Psoas muscle (tissue), 8 donors: ENCODE data around the gene NEUROD1. TPM values are rescaled to one million over a fixed set of nuclear protein-coding genes. Genes with fewer than 3 reads are reported as not detected.

Experiments used
- ATAC-seq, 4 donors: fragments of 200-7000 bp; cut with Tn5 transposase; one replicate each; pipeline ENCODE4 v1.9.1; 2020; ENCODE audit warnings: moderate library complexity in 3 of 4, mild to moderate bottlenecking in 2 of 4
- DNase-seq, 2 donors: peaks; one replicate each; pipeline ENCODE4 v3.0.0-alpha.2; 2020
- H3K27ac ChIP-seq: fragments of 200-600 bp; one replicate; pipeline ENCODE4 v1.8.0; 2022
- H3K27me3 ChIP-seq, 3 donors: fragments of 200-600 bp in 1 of 3; one replicate each; pipeline versions ENCODE4 v1.6.1 to v1.8.0; 2013 to 2022; ENCODE audit warnings: low read length in 2 of 3, mild to moderate bottlenecking in 2 of 3, moderate library complexity in 1 of 3; ENCODE audit not compliant: insufficient read depth in 3 of 3
- H3K36me3 ChIP-seq, 2 donors: fragments of 200-600 bp in 1 of 2; one replicate each; pipeline versions ENCODE4 v1.6.1 to v1.8.0; 2013 to 2022; ENCODE audit warnings: low read depth in 1 of 2, mild to moderate bottlenecking in 1 of 2, moderate library complexity in 1 of 2; ENCODE audit not compliant: insufficient read depth in 1 of 2
- H3K4me1 ChIP-seq: fragments of 200-600 bp; one replicate; pipeline ENCODE4 v1.8.0; 2022
- H3K4me3 ChIP-seq: fragments of 200-600 bp; one replicate; pipeline ENCODE4 v1.8.0; 2022; ENCODE audit warnings: mild to moderate bottlenecking
- H3K9me3 ChIP-seq: fragments of 200-600 bp; one replicate; pipeline ENCODE4 v1.8.0; 2022
- WGBS, 3 donors: extraction: QIAGEN DNeasy Blood & Tissue Kit; methylation state at CpG; one replicate each; pipeline versions ENCODE4 v1.1.6 to v1.1.7; 2013; 5-methylcytosine and 5-hydroxymethylcytosine counted together
- intact Hi-C, 2 donors: fragments of 100-400 bp; cut with DNase I; formaldehyde crosslinking; loops; one replicate each; pipeline versions ENCODE4 v1.11.0 to v1.14.2; 2022
- polyA plus RNA-seq, 3 donors: library from polyadenylated mRNA; stranded (reverse); fragments of 200-250 nt; gene quantifications; one replicate each; pipeline ENCODE4 v1.2.3, GENCODE V29; 2013
- total RNA-seq, 4 donors: library from RNA; stranded (reverse); fragmentation: NEBNext Ultra II Directional in 2 of 4; extraction: Animal tissue kit (Norgen Biotek cat#: 25700) in 2 of 4; gene quantifications; one replicate each; pipeline versions ENCODE4 v1.2.1 to v1.2.4, GENCODE V29; 2021 to 2023
- TF ChIP-seq, protein P1 (sequence below): fragments of 200-600 bp; IDR thresholded peaks from one replicate; pipeline ENCODE4 v1.8.0; 2022; ENCODE audit warnings: antibody characterized with exemption
- donor health status: healthy with polysubstance abuse.
- donor health status: DM: no; HTN: no; CAD: no; lungs with moderate emphysema.
- donor health status: Bipolar disorder and iron deficiency.
- donor health status: healthy.
- donor health status: DM: yes; HTN: yes; CAD: no.
- donor health status: DM: no; HTN: no; CAD: no.
- donor health status: DM: no; HTN: no; CAD: no.
- donor health status: DM: yes; HTN: yes; CAD: no.

Gene NEUROD1
- total and polyA plus RNA-seq, 7 donors, result not detected

DNA sequence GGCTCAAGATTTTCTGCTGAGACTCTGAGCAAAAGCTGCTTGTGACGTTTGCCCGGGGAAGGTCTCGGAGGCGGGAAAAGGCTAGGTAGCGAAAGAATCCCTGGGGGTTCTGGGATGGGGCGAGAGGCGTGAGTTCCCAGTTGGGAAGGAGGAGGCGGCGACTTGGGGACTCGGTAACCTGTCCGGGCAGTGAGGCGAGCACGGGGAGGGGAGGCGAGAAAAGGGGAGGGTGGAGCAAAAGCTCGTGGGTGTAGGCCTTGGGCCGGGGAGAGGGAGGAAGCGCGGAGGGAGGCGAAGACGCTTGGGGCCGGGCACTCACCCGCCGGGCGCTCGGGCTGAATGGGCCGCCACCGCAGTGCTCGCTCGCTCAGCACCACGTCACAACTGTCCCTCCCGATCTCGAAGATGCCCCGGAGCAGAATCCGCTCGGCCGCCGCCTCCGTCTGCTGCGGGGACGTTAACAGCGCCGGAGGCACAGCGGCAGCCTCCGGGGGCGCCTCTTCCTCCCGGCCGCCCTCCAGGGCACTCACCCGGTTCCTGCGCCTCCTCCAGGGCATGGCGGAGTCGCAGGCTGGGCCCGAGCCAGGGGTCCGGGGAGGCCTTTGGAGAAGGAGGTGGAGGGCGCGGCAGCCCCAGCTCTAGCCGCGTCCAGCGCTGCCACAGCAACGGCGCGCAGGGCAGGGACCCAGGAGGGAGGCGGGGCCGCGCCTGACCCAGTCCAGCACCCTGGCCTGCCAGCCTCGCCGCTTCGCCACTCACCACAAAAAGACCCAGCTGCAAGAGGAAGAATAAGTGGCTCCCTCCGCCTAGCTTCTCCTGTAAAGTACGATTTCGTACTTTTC is 23.6 kb downstream of the NEUROD1 start, which contains the start of gene CERKL:
Gene CERKL (minus strand): TSS at position 656 of the 842 bp plus-strand sequence. CDS start 99 bp downstream, at position 557.
- ATAC-seq (peak in 3 of 4 donors; percentile 32 to 57 (median 47)), DNase-seq (peak; percentile 17 to 44)
- H3K4me1 ChIP-seq, result no peaks in the 10 kb centered on the region
- H3K36me3 ChIP-seq, result no peaks in the 10 kb centered on the region
- H3K4me3 ChIP-seq, result peak within 1 kb of the TSS; percentile 64
- H3K27ac ChIP-seq, result no peak within 1 kb of the TSS
- 1 to 3% (median 2%) methylated on average over 50 to 70 of the region's 70 CpGs for WGBS, 3 donors
- intact Hi-C loops, result loop anchor here in 1 of 2 donors (5.0 kb wide), 1 partner anchor 1894 kb away; no protein-coding TSS in a partner anchor
- peaks cover 0 to 29% (median 8%) of the 10 kb centered on the region in 3 donors for H3K27me3 ChIP-seq
- H3K9me3 ChIP-seq, result no peaks in the 10 kb centered on the region
- TF ChIP-seq, protein P1, sequence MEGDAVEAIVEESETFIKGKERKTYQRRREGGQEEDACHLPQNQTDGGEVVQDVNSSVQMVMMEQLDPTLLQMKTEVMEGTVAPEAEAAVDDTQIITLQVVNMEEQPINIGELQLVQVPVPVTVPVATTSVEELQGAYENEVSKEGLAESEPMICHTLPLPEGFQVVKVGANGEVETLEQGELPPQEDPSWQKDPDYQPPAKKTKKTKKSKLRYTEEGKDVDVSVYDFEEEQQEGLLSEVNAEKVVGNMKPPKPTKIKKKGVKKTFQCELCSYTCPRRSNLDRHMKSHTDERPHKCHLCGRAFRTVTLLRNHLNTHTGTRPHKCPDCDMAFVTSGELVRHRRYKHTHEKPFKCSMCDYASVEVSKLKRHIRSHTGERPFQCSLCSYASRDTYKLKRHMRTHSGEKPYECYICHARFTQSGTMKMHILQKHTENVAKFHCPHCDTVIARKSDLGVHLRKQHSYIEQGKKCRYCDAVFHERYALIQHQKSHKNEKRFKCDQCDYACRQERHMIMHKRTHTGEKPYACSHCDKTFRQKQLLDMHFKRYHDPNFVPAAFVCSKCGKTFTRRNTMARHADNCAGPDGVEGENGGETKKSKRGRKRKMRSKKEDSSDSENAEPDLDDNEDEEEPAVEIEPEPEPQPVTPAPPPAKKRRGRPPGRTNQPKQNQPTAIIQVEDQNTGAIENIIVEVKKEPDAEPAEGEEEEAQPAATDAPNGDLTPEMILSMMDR, result no peak

DNA sequence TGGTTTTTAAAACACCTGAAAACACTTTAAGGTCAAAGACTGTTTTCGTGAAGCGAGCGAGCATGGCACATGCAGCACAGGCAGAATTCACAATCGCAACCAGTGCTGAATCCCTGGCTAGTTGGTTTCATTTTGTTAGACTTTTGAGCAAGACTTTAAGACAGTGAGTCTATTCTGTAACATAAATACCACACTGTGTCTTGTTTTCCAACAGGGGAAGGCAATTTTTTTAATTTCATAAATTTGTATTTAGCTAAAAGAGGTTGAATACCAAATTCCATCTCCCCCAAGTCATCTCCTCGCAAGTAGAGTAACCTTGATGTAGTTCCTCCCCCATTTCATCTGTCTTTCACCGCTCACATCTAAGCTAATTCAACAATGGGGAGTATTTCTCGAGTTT is 24.8 kb downstream of the NEUROD1 start:
- Histone ChIP-seq H3K4me3 (no peak overlapping the region), H3K27me3 (peaks cover 0 to 29% (median 8%) of the 10 kb centered on the region in 3 donors), H3K9me3 (no peaks in the 10 kb centered on the region), H3K36me3 (no peaks in the 10 kb centered on the region), H3K4me1 (no peaks in the 10 kb centered on the region), H3K27ac (no peak overlapping the region)
- TF ChIP-seq, protein P1, result no peak
- ATAC-seq (no peak), DNase-seq (no peak)
- 50 to 58% (median 52%) methylated on average over 7 of the region's 7 CpGs for WGBS, 3 donors
- intact Hi-C loops, result loop anchor here in 1 of 2 donors (5.0 kb wide), 1 partner anchor 1893 kb away; no protein-coding TSS in a partner anchor

DNA sequence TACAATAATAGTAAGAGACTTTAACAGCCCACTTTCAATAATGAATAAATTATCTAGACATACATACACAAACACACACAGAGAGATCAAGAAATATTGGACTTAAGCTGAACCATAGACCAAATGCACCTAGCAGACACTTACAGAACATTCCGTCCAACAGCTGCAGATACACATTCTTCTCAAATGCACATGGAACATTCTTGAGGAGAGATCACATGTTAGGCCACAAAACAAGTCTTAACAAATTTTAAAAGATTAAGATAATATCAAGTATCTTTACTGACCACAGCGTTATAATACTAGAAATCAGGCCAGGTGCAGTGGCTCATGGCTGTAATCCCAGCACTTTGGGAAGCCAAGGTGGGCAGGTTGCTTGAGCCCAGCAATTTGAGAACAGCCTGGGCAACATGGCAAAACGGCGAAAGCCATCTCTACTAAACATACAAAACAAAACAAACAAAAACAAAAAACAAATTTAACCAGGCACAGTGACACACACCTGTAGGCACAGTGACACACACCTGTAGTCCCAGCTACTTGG is 30.8 kb downstream of the NEUROD1 start:
- Histone ChIP-seq H3K27ac (no peak overlapping the region), H3K27me3 (peaks cover 1 to 8% (median 2%) of the 10 kb centered on the region in 3 donors), H3K9me3 (no peaks in the 10 kb centered on the region), H3K36me3 (no peaks in the 10 kb centered on the region), H3K4me1 (no peaks in the 10 kb centered on the region), H3K4me3 (no peak overlapping the region)
- DNase-seq, result no peak
- ATAC-seq, result no peak
- whole genome bisulfite sequencing, 3 donors, result 56 to 65% (median 57%) methylated on average over 4 of the region's 4 CpGs
- intact Hi-C loops, result no loop called here
- TF ChIP-seq, protein P1, result no peak

DNA sequence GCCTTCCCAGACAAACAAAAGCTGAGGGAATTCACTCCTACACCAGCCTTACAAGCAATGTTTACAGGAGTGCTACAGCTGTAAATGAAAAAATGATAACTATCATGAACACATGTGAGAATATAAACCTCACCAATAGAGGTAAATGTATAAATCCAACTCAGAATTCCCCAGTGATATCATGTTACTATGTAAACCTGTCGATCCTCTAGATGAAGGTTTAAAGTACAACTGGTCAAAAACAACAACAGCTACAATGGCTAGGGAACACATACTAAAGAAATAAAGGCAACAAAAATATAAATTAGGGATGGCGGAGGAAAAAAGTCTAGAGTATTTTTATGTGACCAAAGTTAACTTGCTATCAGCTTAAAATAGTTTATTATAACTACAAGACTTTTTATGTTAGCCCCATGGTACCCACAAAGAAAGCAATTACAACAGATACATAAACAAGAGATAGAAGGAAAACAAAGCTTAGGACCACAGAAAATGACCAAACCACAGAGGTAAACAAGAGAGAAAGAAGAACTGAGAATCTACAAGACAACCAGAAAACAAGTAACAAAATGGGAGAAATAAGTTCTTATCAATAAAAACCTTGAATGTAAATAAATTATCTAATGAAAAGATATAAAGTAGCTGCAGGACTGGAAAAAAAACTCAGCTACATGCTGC is 31.7 kb downstream of the NEUROD1 start:
- ATAC-seq (no peak), DNase-seq (no peak)
- Histone ChIP-seq H3K4me3 (no peak overlapping the region), H3K27me3 (peaks cover 2 to 8% (median 4%) of the 10 kb centered on the region in 3 donors), H3K27ac (no peak overlapping the region), H3K4me1 (no peaks in the 10 kb centered on the region), H3K9me3 (no peaks in the 10 kb centered on the region), H3K36me3 (no peaks in the 10 kb centered on the region)
- intact Hi-C loops, result no loop called here
- TF ChIP-seq, protein P1, result no peak
- WGBS, 3 donors, result 66 to 71% (median 71%) methylated on average over 2 of the region's 2 CpGs
